Motor neuron (in vitro differentiated cells): ENCODE data around the gene DCAF6. TPM values are rescaled to one million over a fixed set of nuclear protein-coding genes. Genes with fewer than 3 reads are reported as not detected.

ENCODE experiments used
- ATAC-seq, 8 experiments: fragments of 200-7000 bp; cut with Tn5 transposase; replicated peaks in 6 of 8; 2 replicates each; pipeline ENCODE4 v1.8.0; 2021; ENCODE audit warnings: mild to moderate bottlenecking in 8 of 8, moderate library complexity in 8 of 8
- H3K27ac ChIP-seq, 2 donors: fragments of 250-450 bp; sonication (Bioruptor Pico); 2 replicates each; pipeline ENCODE4 v1.9.0; 2021; ENCODE audit warnings: antibody characterized with exemption in 2 of 2, mild to moderate bottlenecking in 2 of 2, moderate library complexity in 1 of 2
- H3K4me1 ChIP-seq, 2 donors: fragments of 250-450 bp; sonication (Bioruptor Pico); replicated peaks in 1 of 2; 2 replicates each; pipeline ENCODE4 v1.6.1; 2021; ENCODE audit warnings: antibody characterized with exemption in 2 of 2, mild to moderate bottlenecking in 2 of 2, moderate library complexity in 1 of 2
- H3K4me3 ChIP-seq, 5 donors: fragments of 250-450 bp; sonication (Bioruptor Pico); 2 replicates each; pipeline ENCODE4 v1.9.0; 2021; ENCODE audit warnings: antibody characterized with exemption in 5 of 5, mild to moderate bottlenecking in 5 of 5, moderate library complexity in 4 of 5
- WGBS, 10 experiments: fragments of 450-650 bp; shearing (Covaris generic); methylation state at CpG; one replicate each; pipeline ENCODE4 v1.0.0; 2022; 5-methylcytosine and 5-hydroxymethylcytosine counted together
- in situ Hi-C, 9 experiments: fragments of 400-800 bp; cut with MboI; loops; one replicate each; pipeline ENCODE4 v1.15.0; 2021; ENCODE audit warnings: low sequenced_read_pairs in 9 of 9, low pct_unique_long_range_greater_than_20kb in 2 of 9; ENCODE audit not compliant: unreplicated experiment in 9 of 9
- total RNA-seq, 8 experiments: library from RNA; unstranded; fragments of 300-600 nt; gene quantifications; 2 replicates each; pipeline versions ENCODE4 v1.2.3 to v1.2.4, GENCODE V29; 2022

DCAF6 gene
- total RNA-seq, 8 experiments from 2014 or later: 18.3 to 77.8 (median 33.7) TPM

DNA sequence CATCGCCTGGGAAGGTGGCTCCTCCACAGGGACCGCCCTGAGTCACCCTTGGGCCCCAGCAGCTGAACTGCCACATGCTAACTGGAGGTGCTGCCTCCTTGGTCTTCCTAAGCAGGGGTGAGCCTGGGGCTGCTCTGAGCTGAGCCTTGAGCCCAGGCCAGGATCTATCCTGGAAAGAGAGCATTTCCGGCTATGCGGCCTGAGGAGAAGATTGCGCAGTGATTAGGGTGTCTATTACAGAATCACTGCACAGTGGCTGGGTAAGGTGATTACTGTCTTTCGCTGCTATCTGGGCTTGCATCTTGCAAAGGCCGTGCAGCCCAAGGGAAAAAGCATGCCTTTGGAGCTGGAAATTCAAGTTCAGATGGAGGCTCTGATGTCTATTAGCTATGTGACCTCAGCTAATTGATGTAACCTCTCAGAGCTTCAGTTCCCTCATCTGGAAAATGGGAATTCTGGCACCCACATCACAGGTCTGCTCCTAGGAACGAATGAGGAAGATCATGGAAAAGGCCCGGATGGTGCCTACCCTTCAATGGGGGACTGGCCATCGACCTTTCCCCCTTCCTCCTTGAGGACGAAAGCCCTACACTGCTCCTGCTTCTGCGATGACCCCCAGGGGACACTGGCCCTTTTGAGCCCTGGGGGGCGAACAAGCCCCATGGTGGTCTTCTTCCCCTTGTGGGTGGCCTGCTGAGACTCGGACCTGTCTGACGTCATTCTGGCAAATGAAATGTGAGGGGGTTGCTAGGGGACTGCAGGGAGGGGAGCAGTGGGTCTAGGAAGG is 162.2 kb downstream of the DCAF6 start:
- Histone ChIP-seq H3K4me3 (no peak overlapping the region), H3K4me1 (peaks cover 0 to 6% of the 10 kb centered on the region in 2 donors), H3K27ac (no peak overlapping the region)
- no peak for ATAC-seq
- in situ Hi-C loops: no loop called here
- 78 to 100% (median 88%) methylated on average over 2 to 12 of the region's 15 CpGs; no CpG with 5 or more reads in 4 of the 10 experiments for WGBS, 10 experiments

DNA sequence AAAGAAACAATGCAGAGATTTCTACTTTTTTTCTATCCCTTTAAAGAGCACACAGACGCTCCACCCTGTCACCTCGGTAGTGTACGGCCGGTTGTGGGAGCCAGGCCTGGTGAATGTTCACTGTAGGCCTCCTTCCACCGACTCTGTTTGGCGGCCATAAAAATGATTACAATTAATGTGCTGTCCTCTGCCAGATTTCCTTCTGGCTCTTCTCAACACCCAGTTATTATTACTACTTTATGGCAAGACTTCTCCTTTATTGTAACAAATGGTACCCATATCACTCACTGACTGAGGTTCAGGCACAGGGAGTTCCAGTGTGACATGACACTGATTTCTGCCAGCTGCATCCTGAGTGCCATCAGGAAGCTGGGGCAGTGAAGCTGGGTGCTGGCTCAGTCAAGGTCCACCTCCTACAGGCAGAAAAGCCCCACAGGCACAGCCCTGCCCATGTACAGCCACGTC is 162.9 kb downstream of the DCAF6 start:
- no peak overlapping the region for H3K27ac ChIP-seq
- in situ Hi-C loops: no loop called here
- peaks cover 0 to 6% of the 10 kb centered on the region in 2 donors for H3K4me1 ChIP-seq
- H3K4me3 ChIP-seq: no peak overlapping the region
- WGBS, 10 experiments: 66 to 86% (median 80%) methylated on average over 1 to 7 of the region's 7 CpGs; no CpG with 5 or more reads in 5 of the 10 experiments
- peak in 1 of 8 experiments; percentile 58 for ATAC-seq

DNA sequence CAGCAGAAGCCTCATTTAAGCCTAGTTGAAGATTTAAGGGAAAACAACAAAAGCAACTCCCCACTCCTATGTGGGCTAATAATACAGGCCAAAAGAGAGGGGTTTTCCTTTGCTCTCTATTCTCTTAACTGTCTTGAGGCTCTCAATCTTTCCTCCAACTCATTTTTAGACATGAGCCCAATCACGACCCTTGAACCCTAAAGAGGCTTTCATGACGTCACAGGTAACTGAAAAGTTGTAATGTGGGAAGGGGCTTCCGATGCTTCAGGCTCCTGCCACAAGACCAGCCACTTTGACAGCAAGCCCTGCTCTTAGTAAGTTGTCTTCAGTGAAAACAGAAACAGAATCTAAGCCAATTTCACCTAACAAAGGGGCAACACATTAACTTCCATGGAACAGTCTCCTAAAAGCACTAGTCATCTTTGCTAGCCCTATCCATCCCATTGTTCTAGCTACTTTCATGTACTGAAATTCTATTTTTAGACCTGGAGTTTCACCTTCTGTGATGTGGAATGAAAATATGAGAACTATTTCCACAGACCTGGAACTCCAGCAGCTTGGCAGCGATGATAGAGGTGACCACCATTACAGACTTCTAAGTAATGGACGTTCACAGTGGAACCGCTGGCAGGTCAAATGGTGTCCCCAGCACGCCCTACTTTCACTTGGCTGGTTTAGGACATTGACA is 164.0 kb downstream of the DCAF6 start:
- H3K27ac ChIP-seq: no peak overlapping the region
- in situ Hi-C loops: no loop called here
- H3K4me1 ChIP-seq: peaks cover 0 to 6% of the 10 kb centered on the region in 2 donors
- WGBS, 10 experiments: 70 to 100% (median 91%) methylated on average over 3 to 7 of the region's 7 CpGs
- H3K4me3 ChIP-seq: no peak overlapping the region
- ATAC-seq: no peak

DNA sequence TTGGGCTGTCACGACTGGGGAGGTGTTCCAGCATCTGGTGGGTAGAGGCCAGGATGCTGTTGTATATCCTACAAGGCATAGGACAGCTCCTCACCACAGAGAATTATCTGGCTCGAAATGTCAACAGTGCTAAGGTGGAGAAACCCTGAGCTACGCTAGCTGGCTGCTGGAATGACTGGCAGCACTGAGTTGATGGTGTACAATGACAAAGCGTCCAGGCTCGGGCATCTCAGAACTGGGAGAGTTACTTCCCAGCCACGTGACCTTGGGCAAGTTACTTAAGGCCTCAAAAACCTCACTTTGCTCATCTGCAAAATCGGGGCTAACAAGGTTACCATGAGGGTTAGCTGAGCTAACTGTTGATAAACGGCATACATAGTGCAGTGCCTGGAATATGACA is 164.9 kb downstream of the DCAF6 start:
- 72 to 100% (median 93%) methylated on average over 1 to 8 of the region's 8 CpGs; no CpG with 5 or more reads in 2 of the 10 experiments for WGBS, 10 experiments
- peaks cover 0 to 6% of the 10 kb centered on the region in 2 donors for H3K4me1 ChIP-seq
- H3K4me3 ChIP-seq: no peak overlapping the region
- no peak overlapping the region for H3K27ac ChIP-seq
- in situ Hi-C loops: no loop called here
- no peak for ATAC-seq

- WGBS, 10 experiments: 40 to 100% (median 86%) methylated on average over 1 of the region's 1 CpG; no CpG with 5 or more reads in 3 of the 10 experiments
- H3K27ac ChIP-seq: no peak overlapping the region
- peak in 1 of 8 experiments; percentile 63 for ATAC-seq
- in situ Hi-C loops: no loop called here
- H3K4me1 ChIP-seq: peaks cover 0 to 6% of the 10 kb centered on the region in 2 donors
- H3K4me3 ChIP-seq: no peak overlapping the region
Observed at GRCh38 chr1:168102487-168102886, 166.0 kb downstream of the DCAF6 start.

GRCh38 chr1:168104535-168104934 is 168.1 kb downstream of the DCAF6 start:
- Histone ChIP-seq H3K27ac (no peak overlapping the region), H3K4me1 (no peaks in the 10 kb centered on the region), H3K4me3 (no peak overlapping the region)
- in situ Hi-C loops: no loop called here
- WGBS, 10 experiments: 60 to 95% (median 92%) methylated on average over 2 to 7 of the region's 11 CpGs; no CpG with 5 or more reads in 3 of the 10 experiments
- no peak for ATAC-seq

- no peak overlapping the region for H3K27ac ChIP-seq
- in situ Hi-C loops: no loop called here
- no peak for ATAC-seq
- H3K4me3 ChIP-seq: no peak overlapping the region
- no peaks in the 10 kb centered on the region for H3K4me1 ChIP-seq
- WGBS, 10 experiments: 80 to 100% (median 87%) methylated on average over 1 to 6 of the region's 6 CpGs; no CpG with 5 or more reads in 3 of the 10 experiments
Observed at GRCh38 chr1:168105846-168106245, 169.4 kb downstream of the DCAF6 start.

GRCh38 chr1:168106274-168106673 is 169.8 kb downstream of the DCAF6 start:
- ATAC-seq: peak in 1 of 8 experiments; percentile 22
- in situ Hi-C loops: no loop called here
- Histone ChIP-seq H3K4me1 (no peaks in the 10 kb centered on the region), H3K4me3 (no peak overlapping the region), H3K27ac (no peak overlapping the region)
- WGBS, 10 experiments: 48 to 100% (median 76%) methylated on average over 1 to 8 of the region's 8 CpGs

GRCh38 chr1:168110896-168111545 is 174.5 kb downstream of the DCAF6 start:
- no peak for ATAC-seq
- H3K4me3 ChIP-seq: no peak overlapping the region
- H3K4me1 ChIP-seq: no peaks in the 10 kb centered on the region
- 45 to 89% (median 58%) methylated on average over 4 to 7 of the region's 7 CpGs for WGBS, 10 experiments
- in situ Hi-C loops: no loop called here
- H3K27ac ChIP-seq: no peak overlapping the region

DNA sequence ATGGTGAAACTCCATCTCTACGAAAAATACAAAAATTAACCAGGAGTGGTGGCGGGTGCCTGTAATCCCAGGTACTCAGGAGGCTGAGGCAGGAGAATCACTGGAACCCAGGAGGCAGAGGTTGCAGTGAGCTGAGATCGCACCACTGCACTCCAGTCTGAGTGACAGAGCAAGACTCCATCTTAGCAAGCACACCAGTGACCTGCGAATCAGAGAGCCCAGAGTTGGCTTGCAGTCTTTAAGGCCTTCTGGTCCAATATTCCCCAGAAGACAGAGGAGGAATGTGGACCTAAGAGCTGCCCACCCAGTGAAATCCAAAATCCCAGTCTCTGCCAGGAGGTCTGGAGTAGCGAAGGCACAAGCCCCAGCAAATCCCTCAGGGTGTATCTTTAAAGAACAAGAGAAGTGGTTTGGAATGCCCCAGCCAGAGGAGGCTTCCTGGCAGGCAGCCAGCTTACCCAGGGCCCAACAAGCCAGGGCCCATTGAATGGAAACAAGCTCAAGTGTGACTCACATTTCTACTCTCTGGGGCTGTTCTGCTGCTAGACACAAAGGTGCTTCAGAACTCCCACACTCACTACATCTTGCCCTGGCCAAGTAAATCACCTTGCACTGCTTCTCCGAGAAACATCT is 176.3 kb downstream of the DCAF6 start:
- peak in 5 of 8 experiments; percentile 52 to 56 (median 55) for ATAC-seq

DNA sequence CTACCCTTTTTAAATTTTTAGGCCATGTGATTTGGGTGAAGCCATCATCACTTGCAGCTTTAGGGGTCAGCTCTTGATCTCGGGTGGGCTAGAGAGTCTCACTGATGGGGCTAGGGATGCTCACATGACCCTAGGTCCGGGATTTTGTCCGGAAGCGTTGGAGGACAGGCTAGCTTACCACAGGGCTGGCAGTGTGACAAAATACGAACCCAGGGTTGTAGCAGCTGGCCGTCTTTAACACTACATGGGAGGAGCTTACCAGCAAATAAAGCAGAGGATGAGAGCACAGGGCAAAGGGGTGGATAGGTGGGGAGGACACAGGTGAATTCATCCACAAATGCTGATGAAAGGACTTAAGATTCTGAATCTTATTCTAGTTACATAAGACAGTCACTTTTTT is 178.4 kb downstream of the DCAF6 start:
- no peak for ATAC-seq
- in situ Hi-C loops: no loop called here
- Histone ChIP-seq H3K27ac (no peak overlapping the region), H3K4me3 (no peak overlapping the region), H3K4me1 (no peaks in the 10 kb centered on the region)
- 49 to 94% (median 75%) methylated on average over 2 to 6 of the region's 6 CpGs; no CpG with 5 or more reads in 2 of the 10 experiments for WGBS, 10 experiments

More for the DNA sequence above, 176.3 kb downstream of the DCAF6 start:
- Histone ChIP-seq H3K4me1 (no peaks in the 10 kb centered on the region), H3K4me3 (no peak overlapping the region), H3K27ac (no peak overlapping the region)
- WGBS, 10 experiments: 70 to 100% (median 92%) methylated on average over 2 to 5 of the region's 6 CpGs
- in situ Hi-C loops: no loop called here

DNA sequence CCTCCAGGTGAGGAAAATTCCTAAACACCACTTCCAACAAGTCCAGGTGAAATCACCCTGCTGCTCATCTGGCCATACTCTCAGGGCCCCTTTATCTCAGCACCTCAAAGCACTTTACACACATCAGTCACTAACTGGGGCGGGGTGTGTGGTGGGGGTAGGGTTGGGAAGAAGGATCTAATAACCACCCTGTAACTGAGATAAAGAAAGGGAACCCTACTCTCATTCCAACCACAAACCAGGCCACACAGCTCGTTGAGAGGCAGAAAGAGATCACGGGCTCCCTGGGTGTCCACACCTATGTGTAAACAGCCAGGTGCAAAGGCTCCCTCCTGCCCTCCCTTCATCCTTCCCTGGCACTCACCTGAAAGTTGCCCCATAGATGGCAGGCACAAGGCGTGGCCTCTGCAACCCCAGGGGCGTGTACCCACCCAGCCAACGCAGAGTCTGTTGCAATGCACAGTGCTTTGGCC is 179.9 kb downstream of the DCAF6 start:
- no peak overlapping the region for H3K4me3 ChIP-seq
- no peak overlapping the region for H3K27ac ChIP-seq
- no peak for ATAC-seq
- H3K4me1 ChIP-seq: no peaks in the 10 kb centered on the region
- in situ Hi-C loops: no loop called here
- 66 to 100% (median 92%) methylated on average over 1 to 4 of the region's 6 CpGs; no CpG with 5 or more reads in 7 of the 10 experiments for WGBS, 10 experiments
